Islet of Langerhans (tissue), 1 donor: Measurements from ENCODE around the gene AUTS2.
"Not testable (repeated sequence)": the region's sequence is repeated elsewhere in the genome, so short reads cannot be mapped to it uniquely, and the experiment has no call there.

Experiments used
- FAIRE-seq: peaks from one replicate; lab custom pipeline; 2011; peaks lifted over from hg19 to GRCh38; lab: Jason Lieb, UNC

AUTS2 gene

DNA sequence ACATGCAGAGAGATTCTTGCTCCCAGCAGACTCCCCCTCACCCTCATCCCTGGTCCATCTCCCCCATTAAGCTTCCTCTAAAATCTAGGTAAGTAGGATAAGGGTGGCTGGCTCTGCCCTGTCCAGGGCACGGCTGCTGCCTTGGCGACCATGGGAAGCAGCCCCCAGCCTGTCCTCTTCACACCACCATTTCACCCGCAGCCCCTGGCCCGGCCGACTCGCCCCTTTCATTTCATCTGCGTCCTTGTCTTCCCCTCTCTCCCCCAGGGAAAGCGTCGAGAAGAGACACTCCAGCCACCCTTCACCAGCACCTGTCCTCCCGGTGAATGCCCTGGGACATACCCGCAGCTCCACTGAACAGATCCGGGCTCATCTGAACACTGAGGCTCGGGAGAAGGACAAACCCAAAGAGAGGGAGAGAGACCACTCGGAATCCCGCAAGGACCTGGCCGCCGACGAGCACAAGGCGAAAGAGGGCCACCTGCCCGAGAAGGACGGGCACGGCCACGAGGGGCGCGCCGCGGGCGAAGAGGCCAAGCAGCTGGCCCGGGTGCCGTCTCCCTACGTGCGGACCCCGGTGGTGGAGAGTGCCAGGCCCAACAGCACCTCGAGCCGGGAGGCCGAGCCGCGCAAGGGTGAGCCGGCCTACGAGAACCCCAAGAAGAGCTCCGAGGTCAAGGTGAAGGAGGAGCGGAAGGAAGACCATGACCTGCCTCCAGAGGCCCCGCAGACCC is 1191.4 kb downstream of the AUTS2 start:
- no peak for FAIRE-seq

DNA sequence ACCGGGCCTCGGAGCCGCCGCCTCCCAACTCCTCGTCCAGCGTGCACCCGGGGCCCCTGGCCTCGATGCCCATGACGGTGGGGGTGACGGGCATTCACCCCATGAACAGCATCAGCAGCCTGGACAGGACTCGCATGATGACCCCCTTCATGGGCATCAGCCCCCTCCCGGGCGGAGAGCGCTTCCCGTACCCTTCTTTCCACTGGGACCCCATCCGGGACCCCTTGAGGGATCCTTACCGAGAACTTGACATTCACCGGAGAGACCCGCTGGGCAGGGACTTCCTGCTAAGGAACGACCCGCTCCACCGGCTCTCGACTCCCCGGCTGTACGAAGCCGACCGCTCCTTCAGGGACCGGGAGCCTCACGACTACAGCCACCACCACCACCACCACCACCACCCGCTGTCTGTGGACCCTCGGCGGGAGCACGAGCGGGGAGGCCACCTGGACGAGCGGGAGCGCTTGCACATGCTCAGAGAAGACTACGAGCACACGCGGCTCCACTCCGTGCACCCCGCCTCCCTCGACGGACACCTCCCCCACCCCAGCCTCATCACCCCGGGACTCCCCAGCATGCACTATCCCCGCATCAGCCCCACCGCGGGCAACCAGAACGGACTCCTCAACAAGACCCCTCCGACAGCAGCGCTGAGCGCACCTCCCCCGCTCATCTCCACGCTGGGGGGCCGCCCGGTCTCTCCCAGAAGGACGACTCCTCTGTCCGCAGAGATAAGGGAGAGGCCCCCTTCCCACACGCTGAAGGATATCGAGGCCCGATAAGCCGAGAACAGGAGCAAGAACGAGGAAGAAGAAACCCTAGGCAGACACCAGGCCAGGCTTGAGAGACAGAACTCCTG is 1192.2 kb downstream of the AUTS2 start:
- no peak for FAIRE-seq

DNA sequence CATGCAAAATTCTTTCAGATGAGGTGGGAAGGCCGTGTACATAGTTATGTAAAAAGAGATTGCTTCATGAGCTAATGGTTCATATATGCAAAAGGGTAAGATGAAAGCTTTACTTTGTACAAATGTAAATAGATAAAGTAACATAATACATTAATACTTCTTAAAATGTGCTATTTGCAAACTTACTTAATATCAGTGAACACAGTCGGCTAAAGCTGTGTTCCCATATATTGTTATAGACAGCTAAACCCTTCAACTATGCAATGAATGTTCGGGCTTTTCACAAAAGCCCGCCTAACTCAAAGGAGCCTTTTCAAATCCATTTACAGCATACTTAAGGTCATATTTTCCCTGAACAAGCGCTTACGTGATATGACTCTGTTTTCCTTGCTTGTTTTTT is 1193.1 kb downstream of the AUTS2 start:
- no peak for FAIRE-seq

DNA sequence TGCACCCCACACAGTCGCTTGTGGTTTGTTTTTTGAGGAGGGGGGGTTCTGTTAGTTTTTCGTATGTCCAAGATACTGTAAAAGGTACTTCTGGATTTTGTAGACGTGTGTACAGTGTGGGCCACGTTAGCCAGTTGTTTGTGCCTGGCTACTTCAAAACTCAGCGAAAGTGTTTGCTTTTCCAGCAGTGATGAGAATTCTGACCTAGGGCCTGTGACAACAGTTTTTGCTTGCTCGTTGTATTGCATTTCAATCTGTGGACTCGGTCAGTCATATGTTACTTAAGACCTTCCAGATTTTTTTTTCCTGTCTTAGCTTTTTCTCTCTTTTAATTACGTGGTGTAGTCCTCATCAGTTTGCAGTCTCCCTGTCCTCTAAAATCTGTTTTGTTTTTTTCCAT is 1194.8 kb downstream of the AUTS2 start:
- FAIRE-seq: no peak

DNA sequence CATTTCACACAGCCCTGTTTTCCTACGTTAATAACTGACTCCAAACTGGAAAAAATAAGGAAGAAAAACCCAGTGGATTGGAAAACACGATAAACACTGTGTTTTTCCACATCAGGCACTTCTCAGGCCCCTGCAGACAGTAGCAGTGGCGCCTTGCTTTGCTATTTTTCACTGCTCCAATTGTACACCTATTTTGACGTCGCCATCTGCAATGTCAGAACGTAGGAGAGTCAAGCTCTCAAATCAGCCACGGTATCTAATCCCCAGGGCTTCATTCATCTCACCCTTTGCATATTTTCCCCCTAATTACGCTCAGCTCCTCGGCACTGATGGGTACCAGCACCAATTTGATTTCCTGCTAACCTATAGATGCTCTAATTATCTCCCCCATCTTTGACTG is 1195.5 kb downstream of the AUTS2 start:
- no peak for FAIRE-seq

DNA sequence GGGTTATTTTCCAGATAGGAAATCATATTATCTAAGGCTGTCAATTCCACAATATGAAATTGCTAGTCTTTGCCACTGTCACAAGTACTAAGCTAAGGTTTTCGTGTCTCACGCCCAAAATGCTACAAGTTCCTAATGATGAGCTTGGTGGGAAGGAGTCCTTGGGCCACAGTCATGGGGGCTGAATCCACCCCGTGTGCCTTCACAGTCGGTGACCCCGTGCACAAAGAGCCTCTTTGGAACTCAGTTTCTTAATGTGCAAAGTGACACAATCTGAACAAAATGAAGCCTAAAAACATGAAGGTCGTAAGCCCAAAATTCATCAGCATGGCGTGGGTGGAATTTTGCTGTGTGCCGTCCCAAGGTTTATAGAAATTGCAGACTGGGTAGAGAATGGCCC is 1196.7 kb downstream of the AUTS2 start:
- FAIRE-seq: no peak

DNA sequence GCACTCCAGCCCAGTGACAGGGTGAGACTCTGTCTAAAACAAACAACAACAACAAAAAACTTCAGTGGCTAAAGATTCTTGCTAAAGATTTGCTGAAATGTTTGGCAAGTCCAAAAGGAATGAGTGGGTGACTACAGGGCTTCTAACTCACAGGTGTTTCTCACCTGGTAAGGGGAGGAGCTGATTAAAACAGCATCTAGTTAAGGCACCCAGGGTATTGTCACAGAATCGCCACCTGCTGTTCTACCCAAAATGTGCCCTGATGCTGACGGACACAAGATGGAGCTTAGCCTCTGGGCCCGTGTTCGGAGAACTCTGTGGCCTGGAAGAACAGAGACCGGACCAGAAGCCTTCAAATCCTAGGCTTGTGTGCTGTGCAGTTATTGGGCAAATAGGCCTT is 1197.7 kb downstream of the AUTS2 start:
- FAIRE-seq: no peak

DNA sequence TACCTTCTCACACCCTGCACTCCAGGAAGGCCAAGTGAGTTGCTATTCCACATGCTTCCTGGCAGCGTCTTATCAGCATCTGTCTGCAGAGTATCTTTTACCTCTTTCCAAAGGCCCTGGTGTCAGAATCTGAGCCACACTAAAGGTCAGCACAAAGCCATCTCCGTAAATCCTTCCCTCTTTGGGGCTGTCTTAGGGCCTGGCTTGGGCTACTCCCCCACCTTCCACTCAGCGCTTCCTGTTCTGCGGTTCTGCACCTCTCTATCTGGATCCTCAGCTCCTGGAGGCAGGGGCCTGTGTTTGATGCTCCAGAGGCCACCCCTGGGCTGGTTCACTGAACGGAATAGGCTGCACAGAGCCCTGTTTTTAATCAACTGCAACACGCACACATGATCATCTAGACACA is 1198.8 kb downstream of the AUTS2 start:
- no peak for FAIRE-seq

DNA sequence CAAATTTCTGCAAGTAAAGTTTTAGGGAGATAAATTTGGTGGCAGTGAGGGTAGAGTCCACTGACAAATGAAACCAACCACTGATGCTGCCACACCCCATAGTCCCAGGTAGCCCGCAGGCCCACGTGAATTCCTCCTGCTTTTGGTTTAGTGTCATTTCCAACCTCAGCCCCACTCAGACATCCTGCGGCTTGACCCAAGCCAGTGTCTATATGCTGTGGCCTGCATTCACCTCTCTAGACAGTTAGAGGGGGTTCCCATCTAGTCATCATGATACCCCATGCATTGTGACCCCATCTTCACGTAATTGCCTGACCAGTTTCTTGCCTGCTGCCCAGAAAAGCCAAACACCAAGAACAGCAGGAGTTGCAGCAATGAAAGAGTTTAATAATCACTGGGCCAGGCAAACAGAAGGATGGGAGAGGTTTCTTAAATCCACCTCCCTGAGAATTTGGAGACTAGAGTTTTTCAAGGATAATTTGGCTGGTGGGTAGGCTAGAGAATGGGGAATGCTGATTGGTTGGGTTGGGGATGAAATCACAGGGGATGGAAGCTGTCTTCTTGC is 1201.6 kb downstream of the AUTS2 start:
- FAIRE-seq: no peak

DNA sequence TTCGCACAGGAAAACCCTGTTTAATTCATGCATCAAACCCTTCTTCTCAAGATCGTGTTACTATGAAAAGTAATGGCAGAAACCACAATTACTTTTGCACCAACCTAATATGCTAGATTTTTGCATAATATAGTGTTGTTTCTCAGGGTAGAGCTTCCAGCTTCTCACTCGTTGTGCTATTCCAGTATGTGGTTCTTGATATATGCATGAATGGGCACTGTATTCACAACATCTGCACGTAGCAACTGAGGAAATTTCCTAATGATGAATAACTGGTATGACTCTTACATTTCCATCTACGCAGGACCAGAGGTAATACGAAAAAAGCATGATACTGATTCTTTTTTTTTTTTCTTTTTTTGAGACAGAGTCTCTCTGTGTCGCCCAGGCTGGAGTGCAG is 1207.1 kb downstream of the AUTS2 start:
- no peak for FAIRE-seq

DNA sequence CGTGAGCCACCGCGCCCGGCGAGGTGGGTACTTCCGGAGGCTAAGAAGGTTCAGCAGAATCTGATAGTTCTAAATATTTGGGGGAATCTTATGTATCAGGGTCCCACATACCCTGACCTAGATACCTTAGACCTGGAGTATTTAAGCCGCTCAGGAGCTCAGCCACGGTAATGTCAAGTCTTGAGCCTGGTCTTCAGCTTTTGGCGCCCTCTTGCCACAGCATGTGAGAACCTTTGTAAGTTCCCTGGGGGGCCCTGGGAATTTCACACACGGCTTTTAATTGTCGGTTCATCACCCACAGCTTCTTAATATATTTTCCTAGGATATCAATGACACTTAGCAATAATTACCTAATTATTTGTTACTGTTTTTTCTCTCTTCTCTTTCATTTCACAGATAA is 1209.4 kb downstream of the AUTS2 start:
- no peak for FAIRE-seq

DNA sequence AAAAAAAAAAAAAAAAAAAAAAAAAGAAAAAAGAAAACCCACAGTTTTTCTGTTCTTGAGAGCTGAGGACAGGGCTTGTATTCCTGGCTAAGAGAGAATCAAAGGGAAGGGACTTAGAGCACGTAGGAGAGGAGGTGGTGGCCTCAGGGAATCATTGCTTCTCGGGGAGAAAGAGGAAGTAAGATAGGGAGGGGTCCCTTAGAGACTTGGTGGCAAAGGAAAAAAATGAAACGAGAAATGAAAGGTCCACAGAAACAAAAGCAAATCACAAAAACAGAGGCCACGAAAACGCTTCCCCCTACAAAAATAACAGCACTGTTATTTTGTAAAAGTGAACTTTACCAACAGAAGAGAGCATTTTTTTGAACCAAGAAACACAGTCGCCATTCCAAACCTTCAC is 1210.6 kb downstream of the AUTS2 start:
- no peak for FAIRE-seq

DNA sequence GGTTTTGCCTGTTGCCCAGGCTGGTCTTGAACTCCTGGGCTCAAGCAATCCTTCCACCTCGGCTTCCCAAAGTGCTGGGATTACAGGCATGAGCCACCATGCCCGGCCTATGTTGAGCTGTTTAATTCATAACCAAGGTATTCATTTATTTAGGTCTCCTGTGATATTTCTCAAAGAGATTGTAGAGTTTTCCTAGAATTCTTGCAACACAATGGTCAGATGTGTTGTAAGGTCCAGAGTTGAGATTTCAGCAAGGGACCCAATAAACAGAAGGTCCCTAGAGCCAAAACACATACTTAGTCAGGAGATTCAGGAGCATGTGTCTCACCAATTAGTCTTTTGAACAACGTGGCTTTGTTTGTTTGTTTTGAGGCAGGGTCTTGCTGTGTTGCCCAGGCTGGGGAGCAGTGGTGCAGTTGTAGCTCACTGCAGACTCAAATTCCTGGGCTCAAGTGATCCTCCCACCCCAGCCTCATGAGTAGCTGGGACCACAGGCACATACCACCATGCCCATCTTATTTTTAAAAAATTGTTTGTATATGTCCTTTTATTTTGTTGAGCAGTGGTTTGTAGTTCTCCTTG is 1212.4 kb downstream of the AUTS2 start:
- FAIRE-seq: no peak

DNA sequence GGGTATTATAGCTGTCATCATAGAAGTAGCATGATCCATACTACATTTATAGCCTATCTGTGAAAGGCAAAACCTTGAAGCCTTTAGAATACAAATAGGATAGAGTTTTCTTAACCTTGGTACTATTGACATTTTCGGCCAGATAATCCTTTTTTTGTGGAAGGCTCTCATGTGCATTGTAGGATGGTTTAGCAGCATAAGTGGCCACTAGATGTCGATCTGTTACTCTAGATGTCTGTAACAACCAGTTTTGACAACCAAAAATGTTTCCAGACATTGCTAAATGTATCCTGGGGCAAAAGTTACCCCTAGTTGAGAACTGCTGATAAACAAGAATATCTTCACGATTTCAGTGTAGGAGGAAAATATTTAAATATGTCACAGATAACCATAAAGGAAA is 1214.2 kb downstream of the AUTS2 start:
- no peak for FAIRE-seq

DNA sequence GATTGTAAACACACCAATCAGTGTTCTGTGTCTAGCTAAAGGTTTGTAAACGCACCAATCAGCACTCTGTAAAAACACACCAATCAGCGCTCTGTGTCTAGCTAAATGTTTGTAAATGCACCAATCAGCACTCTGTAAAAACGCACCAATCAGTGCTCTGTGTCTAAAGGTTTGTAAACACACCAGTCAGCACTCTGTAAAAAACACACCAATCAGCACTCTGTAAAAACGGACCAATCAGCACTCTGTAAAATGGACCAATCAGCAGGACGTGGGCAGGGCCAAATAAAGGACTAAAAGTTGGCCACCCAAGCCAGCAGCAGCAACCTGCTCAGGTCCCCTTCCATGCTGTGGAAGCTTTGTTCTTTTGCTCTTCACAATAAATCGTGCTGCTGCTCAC is 1224.2 kb downstream of the AUTS2 start:
- FAIRE-seq: not testable (repeated sequence)

DNA sequence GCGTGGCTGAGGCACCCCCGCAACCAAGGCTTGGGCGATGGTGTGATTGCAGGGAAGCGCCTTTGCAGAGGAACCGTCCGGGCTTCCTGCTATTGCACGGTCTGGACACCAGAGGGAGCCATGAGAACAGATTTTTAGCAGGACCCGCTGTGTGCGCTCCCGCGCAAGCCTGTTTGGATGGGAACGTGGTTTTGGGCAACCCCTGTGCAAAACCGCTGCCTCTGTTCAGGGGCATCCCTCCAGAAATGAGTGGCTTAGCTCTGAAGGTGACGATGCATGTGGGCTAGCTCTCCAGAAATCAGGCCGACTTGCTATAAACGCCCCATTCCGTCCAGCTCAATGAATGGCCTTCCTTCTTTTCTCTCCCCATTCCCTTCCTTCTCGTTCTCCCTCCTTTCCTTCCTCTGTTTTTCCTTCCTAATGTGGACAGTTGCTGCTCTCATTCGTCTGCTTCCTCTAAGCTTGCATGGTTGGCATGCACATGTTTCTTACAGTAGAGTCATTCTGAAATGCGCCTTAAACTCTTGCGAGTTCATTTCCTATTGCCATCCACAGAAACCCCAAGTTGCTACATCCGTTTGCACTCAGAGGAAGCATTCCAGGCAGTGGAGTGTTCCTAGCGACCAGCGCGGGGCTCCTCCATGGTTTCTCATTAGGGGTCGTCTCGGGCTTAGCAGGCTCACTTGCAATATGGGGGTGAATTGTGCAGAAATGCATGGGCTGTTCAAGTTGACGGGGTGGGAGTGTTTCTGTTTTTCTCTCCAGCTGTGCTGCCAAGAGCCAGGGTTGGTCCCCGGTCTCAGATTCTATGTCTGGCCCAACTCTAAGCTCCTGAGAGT is 1231.2 kb downstream of the AUTS2 start:
- no peak for FAIRE-seq

DNA sequence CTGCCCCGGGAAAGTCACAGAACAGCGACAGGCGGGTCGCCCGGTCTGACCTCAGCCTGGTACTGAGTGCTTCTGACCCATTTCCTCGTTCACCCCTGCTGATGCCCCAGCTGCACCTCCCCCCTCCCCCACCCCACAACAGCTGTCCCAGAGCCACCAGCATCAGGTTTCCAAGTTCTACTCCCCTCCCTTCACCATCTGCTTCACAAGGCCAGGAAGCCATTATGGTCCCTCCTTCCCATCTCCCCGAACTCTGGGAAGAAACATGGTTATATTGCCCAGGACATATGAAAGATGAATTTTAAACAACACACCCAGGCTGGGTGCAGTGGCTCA is 1231.8 kb downstream of the AUTS2 start:
- no peak for FAIRE-seq

DNA sequence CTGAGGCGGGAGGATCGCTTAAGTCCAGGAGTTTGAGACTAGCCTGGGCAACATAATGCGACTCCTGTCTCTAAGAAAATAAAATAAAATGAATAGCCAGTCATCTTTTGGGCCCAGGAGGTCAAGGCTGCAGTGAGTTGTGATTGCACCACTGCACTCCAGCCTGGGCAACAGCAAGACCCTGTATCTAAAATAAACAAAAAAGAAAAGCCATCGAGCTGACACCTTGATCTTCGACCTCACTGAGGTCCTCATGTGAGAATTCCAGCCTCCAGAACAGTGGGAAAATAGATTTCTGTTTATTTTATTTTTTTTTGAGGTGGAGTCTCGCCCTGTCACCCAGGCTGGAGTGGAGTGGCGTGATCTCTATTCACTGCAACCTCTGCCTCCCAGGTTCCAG is 1232.2 kb downstream of the AUTS2 start:
- no peak for FAIRE-seq

DNA sequence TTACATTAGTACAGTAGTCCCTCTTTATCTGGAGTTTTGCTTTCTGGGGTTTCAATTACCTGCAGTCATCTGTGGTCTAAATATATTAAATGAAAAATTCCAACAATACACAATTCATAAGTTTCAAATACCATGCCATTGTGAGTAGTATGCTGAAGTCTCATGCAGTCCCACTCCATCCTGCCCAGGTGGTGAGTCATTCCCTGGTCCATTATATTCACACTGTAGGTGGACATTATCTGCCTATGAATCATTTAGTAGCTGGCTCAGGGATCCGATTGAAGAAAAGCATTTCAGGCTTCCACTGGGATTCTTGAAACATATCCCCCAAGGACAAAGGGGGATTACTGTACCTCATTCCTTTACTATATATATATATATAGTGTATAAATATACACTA is 1235.5 kb downstream of the AUTS2 start:
- FAIRE-seq: no peak

DNA sequence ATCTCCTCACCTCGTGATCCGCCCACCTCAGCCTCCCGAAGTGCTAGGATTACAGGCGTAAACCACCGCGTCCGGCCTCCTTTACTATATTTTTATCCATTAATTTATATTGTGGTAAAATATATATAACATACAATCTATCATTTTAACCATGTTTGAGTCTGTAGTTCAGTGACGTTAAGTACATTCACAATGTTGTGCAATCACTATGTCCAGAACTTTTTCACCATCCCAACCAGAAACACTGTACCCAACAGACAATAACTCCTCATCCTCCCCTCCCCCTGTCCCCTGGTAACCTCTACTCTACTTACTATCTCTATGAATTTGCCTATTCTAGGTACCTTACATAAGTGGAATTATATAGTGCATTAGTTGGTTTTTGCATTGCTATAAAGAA is 1236.1 kb downstream of the AUTS2 start:
- FAIRE-seq: no peak

DNA sequence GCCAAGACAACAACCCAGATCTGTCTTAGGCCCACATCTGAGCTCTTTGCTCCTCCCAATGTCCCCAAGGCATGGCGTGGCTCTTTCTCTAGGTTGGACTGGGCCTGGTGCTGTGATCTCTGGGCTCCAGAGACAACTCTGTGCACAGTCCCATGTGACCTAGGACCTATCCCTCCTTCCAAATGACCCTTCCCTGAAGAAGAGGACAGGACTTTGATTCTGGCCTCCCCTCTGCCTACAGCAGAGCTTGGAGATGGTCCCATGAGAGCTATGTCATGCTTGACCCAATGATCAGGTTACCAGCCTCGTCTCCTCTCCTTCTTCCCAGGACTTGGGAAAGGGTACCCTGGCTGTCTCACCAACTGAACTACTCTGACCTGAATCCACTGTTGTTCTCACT is 1237.4 kb downstream of the AUTS2 start:
- FAIRE-seq: no peak

DNA sequence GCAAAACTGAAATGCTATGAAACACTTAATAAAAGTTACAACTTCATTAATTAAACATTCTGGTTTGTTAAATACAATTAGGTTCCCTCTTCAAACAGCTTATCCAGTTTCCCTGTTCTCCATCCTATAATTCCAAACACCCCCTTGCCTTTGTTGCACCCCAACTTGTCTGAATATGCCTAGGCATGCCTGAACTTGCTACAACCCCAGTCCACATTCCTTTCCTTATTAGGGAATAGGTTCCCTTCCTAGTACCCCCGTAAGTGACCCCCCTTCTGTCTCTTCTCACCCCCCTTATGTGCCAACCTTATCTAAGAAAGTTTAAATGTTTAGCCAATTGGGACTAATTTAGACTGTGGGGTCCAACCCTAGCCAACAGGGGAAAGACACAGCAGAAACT is 1238.0 kb downstream of the AUTS2 start:
- FAIRE-seq: no peak
